Hepatic stellate cell (primary cell): ENCODE measurements around the gene NME9.

ENCODE experiments used
- DNase-seq: peaks from one replicate; pipeline ENCODE4 v3.0.0; 2011; ENCODE audit warnings: low spot score

NME9 gene

GRCh38 chr3:138281561-138281960, 48.1 kb downstream of the NME9 start:
- DNase-seq, result no peak

GRCh38 chr3:138271189-138271794, 58.4 kb downstream of the NME9 start:
- no peak for DNase-seq

GRCh38 chr3:138270245-138270644, 59.4 kb downstream of the NME9 start:
- no peak for DNase-seq

- DNase-seq, result no peak
Measured at GRCh38 chr3:138267083-138267482, 62.6 kb downstream of the NME9 start.

- no peak for DNase-seq
Measured at GRCh38 chr3:138265745-138266144, 63.9 kb downstream of the NME9 start.

GRCh38 chr3:138263104-138263503, 66.5 kb downstream of the NME9 start:
- no peak for DNase-seq

- no peak for DNase-seq
Measured at GRCh38 chr3:138260611-138261010, 69.0 kb downstream of the NME9 start.

GRCh38 chr3:138259126-138259525, 70.5 kb downstream of the NME9 start:
- DNase-seq, result no peak

GRCh38 chr3:138257986-138258385, 71.7 kb downstream of the NME9 start:
- no peak for DNase-seq

- no peak for DNase-seq
Measured at GRCh38 chr3:138256022-138256421, 73.6 kb downstream of the NME9 start.

- no peak for DNase-seq
Measured at GRCh38 chr3:138254216-138254615, 75.4 kb downstream of the NME9 start.

GRCh38 chr3:138253609-138254008, 76.0 kb downstream of the NME9 start:
- no peak for DNase-seq
